ENCODE measurements around the gene RTKN2.

Gene RTKN2
- long read RNA-seq, full-length matches to known transcripts: 4 of 4 reads
- long read RNA-seq, partial matches to known transcripts: 0 of 4 reads
- long read RNA-seq, other reads (novel, unspliced or antisense): 0 of 4 reads

- DNase-seq (ENCODE audit: low read depth in 1 of 2, low spot score in 1 of 2): peak; percentile 22 to 49
- Histone ChIP-seq H3K27ac (replicated peaks) (no peak within 1 kb of the TSS), H3K27me3 (ENCODE audit: insufficient read depth, poor library complexity, severe bottlenecking) (peaks cover 47% of the 10 kb centered on the region), H3K4me3 (replicated peaks; ENCODE audit: insufficient read depth, low read length) (peak within 1 kb of the TSS; percentile 74)
- TF ChIP-seq CTCF (IDR thresholded peaks at IDR 0.05; ENCODE audit: insufficient read depth, low read length): no peak
- no peak for TF ChIP-seq REST (IDR thresholded peaks at IDR 0.05; ENCODE audit: insufficient replicate concordance, low read depth)
- no peak for TF ChIP-seq POLR2AphosphoS5 (IDR thresholded peaks at IDR 0.05; ENCODE audit: low read depth)
- TF ChIP-seq GABPA (IDR thresholded peaks at IDR 0.05; ENCODE audit: low read depth): no peak
- TF ChIP-seq SPI1 (IDR thresholded peaks at IDR 0.05; ENCODE audit: borderline replicate concordance, low read depth): no peak
Measured at GRCh38 chr10:62268399-62269114, at the start of gene RTKN2. RTKN2 (minus strand) TSS chr10:62268844; CDS start chr10:62268610, 234 bp downstream.

GRCh38 chr10:62317257-62317656 is 48.6 kb upstream of the RTKN2 start:
- H3K4me3 ChIP-seq (replicated peaks; ENCODE audit: insufficient read depth, low read length): no peak overlapping the region
- no peak for TF ChIP-seq POLR2AphosphoS5 (IDR thresholded peaks at IDR 0.05; ENCODE audit: low read depth)
- no peak for TF ChIP-seq CTCF (IDR thresholded peaks at IDR 0.05; ENCODE audit: insufficient read depth, low read length)
- no peak for TF ChIP-seq GABPA (IDR thresholded peaks at IDR 0.05; ENCODE audit: low read depth)
- no peak for TF ChIP-seq REST (IDR thresholded peaks at IDR 0.05; ENCODE audit: insufficient replicate concordance, low read depth)
- TF ChIP-seq SPI1 (IDR thresholded peaks at IDR 0.05; ENCODE audit: borderline replicate concordance, low read depth): no peak
- no peak overlapping the region for H3K27ac ChIP-seq (replicated peaks)
- H3K27me3 ChIP-seq (ENCODE audit: insufficient read depth, poor library complexity, severe bottlenecking): no peaks in the 10 kb centered on the region
- DNase-seq (ENCODE audit: low read depth in 1 of 2, low spot score in 1 of 2): no peak

- Histone ChIP-seq H3K27ac (replicated peaks) (no peak overlapping the region), H3K4me3 (replicated peaks; ENCODE audit: insufficient read depth, low read length) (no peak overlapping the region), H3K27me3 (ENCODE audit: insufficient read depth, poor library complexity, severe bottlenecking) (peaks cover 2% of the 10 kb centered on the region)
- no peak for DNase-seq (ENCODE audit: low read depth in 1 of 2, low spot score in 1 of 2)
- TF ChIP-seq POLR2AphosphoS5 (IDR thresholded peaks at IDR 0.05; ENCODE audit: low read depth): no peak
- TF ChIP-seq CTCF (IDR thresholded peaks at IDR 0.05; ENCODE audit: insufficient read depth, low read length): no peak
- TF ChIP-seq GABPA (IDR thresholded peaks at IDR 0.05; ENCODE audit: low read depth): no peak
- no peak for TF ChIP-seq REST (IDR thresholded peaks at IDR 0.05; ENCODE audit: insufficient replicate concordance, low read depth)
Measured at GRCh38 chr10:62309254-62309653, 40.6 kb upstream of the RTKN2 start.

Measured in HL-60 (cell line).